ENCODE data around the gene PLOD1.

Gene PLOD1

DNA sequence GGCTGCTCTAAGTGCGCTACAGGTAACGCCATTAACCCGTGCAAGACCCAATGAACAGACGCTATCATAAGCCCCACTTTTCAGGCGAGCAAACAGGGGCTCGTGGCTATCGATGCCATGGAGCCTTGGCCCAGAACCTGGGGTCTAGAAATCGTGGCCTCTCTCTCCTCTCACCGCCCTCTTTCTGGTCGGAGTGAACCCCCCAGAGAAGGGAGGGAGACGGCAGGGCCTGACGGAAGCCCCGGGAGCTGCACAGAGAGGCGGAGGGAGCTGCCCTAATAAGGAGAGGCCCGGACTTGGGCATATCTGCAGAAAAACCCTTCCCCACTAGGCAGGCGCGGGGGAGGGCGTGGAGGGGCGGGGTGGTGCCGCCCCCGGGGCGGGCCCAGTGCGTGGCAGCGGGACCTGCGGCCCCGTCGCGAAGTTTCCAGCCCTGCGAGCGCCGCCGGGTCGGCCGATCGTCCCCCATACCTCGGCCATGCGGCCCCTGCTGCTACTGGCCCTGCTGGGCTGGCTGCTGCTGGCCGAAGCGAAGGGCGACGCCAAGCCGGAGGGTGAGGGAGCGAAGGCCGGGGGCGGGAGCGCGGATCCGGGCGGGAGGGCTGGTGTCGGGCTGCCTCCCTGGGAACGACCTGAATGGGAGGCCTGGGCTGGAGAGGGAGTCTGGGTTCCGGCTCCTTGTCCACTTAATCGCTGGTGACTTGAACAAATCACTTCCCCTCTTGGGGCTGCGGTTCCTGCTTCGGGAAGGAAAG, at the start of gene PLOD1:
Gene PLOD1 (plus strand): TSS at position 416 of the 755 bp plus-strand sequence. CDS start 63 bp downstream, at position 479.
- POLR2A ChIA-PET, result interaction anchor here (0.6 to 1.8 kb wide), 4 partner anchors 8 to 521 kb away, joined by 3 to 16 read pairs (median 4); partner anchors contain the start of gene KIAA2013
- H3K27ac ChIP-seq (ENCODE audit: extremely low read depth, low read depth, low read length), result peak within 1 kb of the TSS; percentile 27; the same call in 1 of the 2 replicates
- CTCF ChIA-PET, result interaction anchor here (0.7 kb wide), 1 partner anchor 1482 kb away, joined by 3 read pairs; no protein-coding TSS in a partner anchor
- H3K4me1 ChIP-seq (ENCODE audit: control insufficient read depth, insufficient read depth, low read length), result peaks cover 6% of the 10 kb centered on the region
- H3K4me3 ChIP-seq (ENCODE audit: low read depth, low read length), result peak within 1 kb of the TSS; percentile 69
- peaks cover 0 to 22% of the 10 kb centered on the region in 2 experiments; a peak in 2 of 3 replicates for H3K36me3 ChIP-seq (ENCODE audit: control insufficient read depth in 2 of 2, insufficient read depth in 1 of 2, low read length in 2 of 2)
- no peaks in the 10 kb centered on the region for H3K9me3 ChIP-seq (ENCODE audit: control insufficient read depth, insufficient read depth, low read depth, low read length)
- TF ChIP-seq SETDB1 (IDR thresholded peaks at IDR 0.05; ENCODE audit: insufficient read length, low read length) (no peak), OSR2 (tag by site-specific recombination; IDR thresholded peaks at IDR 0.05) (peak; percentile 70), ZNF624 (tag by site-specific recombination; IDR thresholded peaks at IDR 0.05) (no peak), ZNF239 (tag by site-specific recombination; IDR thresholded peaks at IDR 0.05) (no peak), KLF1 (tag by site-specific recombination; IDR thresholded peaks at IDR 0.05) (peak; percentile 80), ZNF600 (tag by site-specific recombination; IDR thresholded peaks at IDR 0.05) (peak; percentile 94), ZFP37 (tag by site-specific recombination; IDR thresholded peaks at IDR 0.05) (no peak), ZNF175 (tag by site-specific recombination; IDR thresholded peaks at IDR 0.05) (no peak), ZNF24 (tag by site-specific recombination; IDR thresholded peaks at IDR 0.05) (0 out of 2 replicates have a peak, but pooled peaks have one; percentile 15), ZIC2 (tag by site-specific recombination; IDR thresholded peaks at IDR 0.05) (peak; percentile 81), ZNF558 (tag by site-specific recombination; IDR thresholded peaks at IDR 0.05) (no peak), ZBTB48 (tag by site-specific recombination; IDR thresholded peaks at IDR 0.05) (peak; percentile 86; the same call in 1 of the 2 replicates), ZNF843 (tag by site-specific recombination; IDR thresholded peaks at IDR 0.05) (no peak), SP3 (tag by site-specific recombination; IDR thresholded peaks at IDR 0.05) (peak; percentile 89), ZNF768 (tag by site-specific recombination; IDR thresholded peaks at IDR 0.05) (no peak), ZNF335 (tag by site-specific recombination; conservative IDR thresholded peaks at IDR 0.05) (peak; percentile 83), FEZF1 (tag by site-specific recombination; IDR thresholded peaks at IDR 0.05) (no peak), ZBTB20 (tag by site-specific recombination; IDR thresholded peaks at IDR 0.05) (peak; percentile 74), ZNF354C (tag by site-specific recombination; IDR thresholded peaks at IDR 0.05; ENCODE audit: borderline replicate concordance, low read depth) (no peak)
- TF ChIP-seq, protein P1, sequence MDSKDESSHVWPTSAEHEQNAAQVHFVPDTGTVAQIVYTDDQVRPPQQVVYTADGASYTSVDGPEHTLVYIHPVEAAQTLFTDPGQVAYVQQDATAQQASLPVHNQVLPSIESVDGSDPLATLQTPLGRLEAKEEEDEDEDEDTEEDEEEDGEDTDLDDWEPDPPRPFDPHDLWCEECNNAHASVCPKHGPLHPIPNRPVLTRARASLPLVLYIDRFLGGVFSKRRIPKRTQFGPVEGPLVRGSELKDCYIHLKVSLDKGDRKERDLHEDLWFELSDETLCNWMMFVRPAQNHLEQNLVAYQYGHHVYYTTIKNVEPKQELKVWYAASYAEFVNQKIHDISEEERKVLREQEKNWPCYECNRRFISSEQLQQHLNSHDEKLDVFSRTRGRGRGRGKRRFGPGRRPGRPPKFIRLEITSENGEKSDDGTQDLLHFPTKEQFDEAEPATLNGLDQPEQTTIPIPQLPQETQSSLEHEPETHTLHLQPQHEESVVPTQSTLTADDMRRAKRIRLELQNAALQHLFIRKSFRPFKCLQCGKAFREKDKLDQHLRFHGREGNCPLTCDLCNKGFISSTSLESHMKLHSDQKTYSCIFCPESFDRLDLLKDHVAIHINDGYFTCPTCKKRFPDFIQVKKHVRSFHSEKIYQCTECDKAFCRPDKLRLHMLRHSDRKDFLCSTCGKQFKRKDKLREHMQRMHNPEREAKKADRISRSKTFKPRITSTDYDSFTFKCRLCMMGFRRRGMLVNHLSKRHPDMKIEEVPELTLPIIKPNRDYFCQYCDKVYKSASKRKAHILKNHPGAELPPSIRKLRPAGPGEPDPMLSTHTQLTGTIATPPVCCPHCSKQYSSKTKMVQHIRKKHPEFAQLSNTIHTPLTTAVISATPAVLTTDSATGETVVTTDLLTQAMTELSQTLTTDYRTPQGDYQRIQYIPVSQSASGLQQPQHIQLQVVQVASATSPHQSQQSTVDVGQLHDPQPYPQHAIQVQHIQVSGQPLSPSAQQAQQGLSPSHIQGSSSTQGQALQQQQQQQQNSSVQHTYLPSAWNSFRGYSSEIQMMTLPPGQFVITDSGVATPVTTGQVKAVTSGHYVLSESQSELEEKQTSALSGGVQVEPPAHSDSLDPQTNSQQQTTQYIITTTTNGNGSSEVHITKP (tag by site-specific recombination; IDR thresholded peaks at IDR 0.05), result peak; percentile 81
- TF ChIP-seq, protein P2, sequence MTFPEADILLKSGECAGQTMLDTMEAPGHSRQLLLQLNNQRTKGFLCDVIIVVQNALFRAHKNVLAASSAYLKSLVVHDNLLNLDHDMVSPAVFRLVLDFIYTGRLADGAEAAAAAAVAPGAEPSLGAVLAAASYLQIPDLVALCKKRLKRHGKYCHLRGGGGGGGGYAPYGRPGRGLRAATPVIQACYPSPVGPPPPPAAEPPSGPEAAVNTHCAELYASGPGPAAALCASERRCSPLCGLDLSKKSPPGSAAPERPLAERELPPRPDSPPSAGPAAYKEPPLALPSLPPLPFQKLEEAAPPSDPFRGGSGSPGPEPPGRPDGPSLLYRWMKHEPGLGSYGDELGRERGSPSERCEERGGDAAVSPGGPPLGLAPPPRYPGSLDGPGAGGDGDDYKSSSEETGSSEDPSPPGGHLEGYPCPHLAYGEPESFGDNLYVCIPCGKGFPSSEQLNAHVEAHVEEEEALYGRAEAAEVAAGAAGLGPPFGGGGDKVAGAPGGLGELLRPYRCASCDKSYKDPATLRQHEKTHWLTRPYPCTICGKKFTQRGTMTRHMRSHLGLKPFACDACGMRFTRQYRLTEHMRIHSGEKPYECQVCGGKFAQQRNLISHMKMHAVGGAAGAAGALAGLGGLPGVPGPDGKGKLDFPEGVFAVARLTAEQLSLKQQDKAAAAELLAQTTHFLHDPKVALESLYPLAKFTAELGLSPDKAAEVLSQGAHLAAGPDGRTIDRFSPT (tag by site-specific recombination; IDR thresholded peaks at IDR 0.05), result peak; percentile 65; the same call in 1 of the 2 replicates
- TF ChIP-seq, protein P3, sequence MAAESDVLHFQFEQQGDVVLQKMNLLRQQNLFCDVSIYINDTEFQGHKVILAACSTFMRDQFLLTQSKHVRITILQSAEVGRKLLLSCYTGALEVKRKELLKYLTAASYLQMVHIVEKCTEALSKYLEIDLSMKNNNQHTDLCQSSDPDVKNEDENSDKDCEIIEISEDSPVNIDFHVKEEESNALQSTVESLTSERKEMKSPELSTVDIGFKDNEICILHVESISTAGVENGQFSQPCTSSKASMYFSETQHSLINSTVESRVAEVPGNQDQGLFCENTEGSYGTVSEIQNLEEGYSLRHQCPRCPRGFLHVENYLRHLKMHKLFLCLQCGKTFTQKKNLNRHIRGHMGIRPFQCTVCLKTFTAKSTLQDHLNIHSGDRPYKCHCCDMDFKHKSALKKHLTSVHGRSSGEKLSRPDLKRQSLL (tag by site-specific recombination; IDR thresholded peaks at IDR 0.05), result no peak
- TF ChIP-seq, protein P4, sequence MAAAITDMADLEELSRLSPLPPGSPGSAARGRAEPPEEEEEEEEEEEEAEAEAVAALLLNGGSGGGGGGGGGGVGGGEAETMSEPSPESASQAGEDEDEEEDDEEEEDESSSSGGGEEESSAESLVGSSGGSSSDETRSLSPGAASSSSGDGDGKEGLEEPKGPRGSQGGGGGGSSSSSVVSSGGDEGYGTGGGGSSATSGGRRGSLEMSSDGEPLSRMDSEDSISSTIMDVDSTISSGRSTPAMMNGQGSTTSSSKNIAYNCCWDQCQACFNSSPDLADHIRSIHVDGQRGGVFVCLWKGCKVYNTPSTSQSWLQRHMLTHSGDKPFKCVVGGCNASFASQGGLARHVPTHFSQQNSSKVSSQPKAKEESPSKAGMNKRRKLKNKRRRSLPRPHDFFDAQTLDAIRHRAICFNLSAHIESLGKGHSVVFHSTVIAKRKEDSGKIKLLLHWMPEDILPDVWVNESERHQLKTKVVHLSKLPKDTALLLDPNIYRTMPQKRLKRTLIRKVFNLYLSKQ (tag by site-specific recombination; IDR thresholded peaks at IDR 0.05; ENCODE audit: borderline replicate concordance), result no peak
- TF ChIP-seq, protein P5, sequence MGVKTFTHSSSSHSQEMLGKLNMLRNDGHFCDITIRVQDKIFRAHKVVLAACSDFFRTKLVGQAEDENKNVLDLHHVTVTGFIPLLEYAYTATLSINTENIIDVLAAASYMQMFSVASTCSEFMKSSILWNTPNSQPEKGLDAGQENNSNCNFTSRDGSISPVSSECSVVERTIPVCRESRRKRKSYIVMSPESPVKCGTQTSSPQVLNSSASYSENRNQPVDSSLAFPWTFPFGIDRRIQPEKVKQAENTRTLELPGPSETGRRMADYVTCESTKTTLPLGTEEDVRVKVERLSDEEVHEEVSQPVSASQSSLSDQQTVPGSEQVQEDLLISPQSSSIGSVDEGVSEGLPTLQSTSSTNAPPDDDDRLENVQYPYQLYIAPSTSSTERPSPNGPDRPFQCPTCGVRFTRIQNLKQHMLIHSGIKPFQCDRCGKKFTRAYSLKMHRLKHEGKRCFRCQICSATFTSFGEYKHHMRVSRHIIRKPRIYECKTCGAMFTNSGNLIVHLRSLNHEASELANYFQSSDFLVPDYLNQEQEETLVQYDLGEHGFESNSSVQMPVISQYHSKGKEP (tag by site-specific recombination; IDR thresholded peaks at IDR 0.05), result no peak
- TF ChIP-seq, protein P6, sequence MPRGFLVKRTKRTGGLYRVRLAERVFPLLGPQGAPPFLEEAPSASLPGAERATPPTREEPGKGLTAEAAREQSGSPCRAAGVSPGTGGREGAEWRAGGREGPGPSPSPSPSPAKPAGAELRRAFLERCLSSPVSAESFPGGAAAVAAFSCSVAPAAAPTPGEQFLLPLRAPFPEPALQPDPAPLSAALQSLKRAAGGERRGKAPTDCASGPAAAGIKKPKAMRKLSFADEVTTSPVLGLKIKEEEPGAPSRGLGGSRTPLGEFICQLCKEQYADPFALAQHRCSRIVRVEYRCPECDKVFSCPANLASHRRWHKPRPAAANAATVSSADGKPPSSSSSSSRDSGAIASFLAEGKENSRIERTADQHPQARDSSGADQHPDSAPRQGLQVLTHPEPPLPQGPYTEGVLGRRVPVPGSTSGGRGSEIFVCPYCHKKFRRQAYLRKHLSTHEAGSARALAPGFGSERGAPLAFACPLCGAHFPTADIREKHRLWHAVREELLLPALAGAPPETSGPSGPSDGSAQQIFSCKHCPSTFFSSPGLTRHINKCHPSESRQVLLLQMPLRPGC (tag by site-specific recombination; IDR thresholded peaks at IDR 0.05), result no peak
